ENCODE measurements around the gene ADCY10. TPM values are rescaled to one million over a fixed set of nuclear protein-coding genes. Genes with fewer than 3 reads are reported as not detected.

Gene ADCY10
- total and polyA plus RNA-seq, 2 donors (not counting 3 experiments of a cell fraction or from before 2014, with no cell fraction given): not detected

- FAIRE-seq: no peak
- no peaks in the 10 kb centered on the region for H3K9me1 ChIP-seq (replicated peaks; ENCODE audit: control insufficient read depth, extremely low read depth, insufficient read depth, low read length)
- no peaks in the 10 kb centered on the region for H3K79me2 ChIP-seq (ENCODE audit: control insufficient read depth, insufficient read depth, low read length)
- CTCF ChIA-PET: no interaction called here
- no TSS peak for BruUV-seq (replicated peaks)
- no peaks in the 10 kb centered on the region for H3K9me3 ChIP-seq (replicated peaks; ENCODE audit: control insufficient read depth, insufficient read depth, low read length)
- no peaks in the 10 kb centered on the region for H3K4me1 ChIP-seq (ENCODE audit: control insufficient read depth, extremely low read depth, insufficient read depth, low read length)
- H3K9ac ChIP-seq (replicated peaks; ENCODE audit: extremely low read depth, insufficient read depth, low read length): no peak overlapping the region
- POLR2A ChIA-PET: no interaction called here
- no peak for DNase-seq (ENCODE audit: low read depth, low spot score)
- H4K20me1 ChIP-seq (replicated peaks; ENCODE audit: control insufficient read depth, extremely low read depth, insufficient read depth, low read length): no peaks in the 10 kb centered on the region
- intact Hi-C loops (cut with micrococcal nuclease) (no loop called here), dilution Hi-C loops (cut with MboI; ENCODE audit: extremely low pct_ligation_motif_present, low sequenced_read_pairs) (no loop called here)
- no peak overlapping the region for H3K27ac ChIP-seq (ENCODE audit: insufficient read depth, low read depth, low read length)
- no peak overlapping the region for H3K4me3 ChIP-seq (replicated peaks in 1 of 3; ENCODE audit: insufficient read depth in 1 of 3, low read depth in 1 of 3, low read length in 3 of 3)
- peaks cover 0 to 3% of the 10 kb centered on the region in 2 experiments for H3K27me3 ChIP-seq (ENCODE audit: control insufficient read depth in 2 of 2, insufficient read depth in 2 of 2, low read length in 2 of 2)
- H3K36me3 ChIP-seq (ENCODE audit: control insufficient read depth in 2 of 2, extremely low read depth in 1 of 2, insufficient read depth in 2 of 2, low read length in 2 of 2): no peaks in the 10 kb centered on the region
- no peak overlapping the region for H2AFZ ChIP-seq (ENCODE audit: low read depth, low read length)
- no peak overlapping the region for H3K4me2 ChIP-seq (ENCODE audit: insufficient read depth, low read length)
- TF ChIP-seq JUN (IDR thresholded peaks at IDR 0.05; ENCODE audit: borderline replicate concordance, insufficient read depth, insufficient read length, low read depth) (no peak), FOS (IDR thresholded peaks at IDR 0.05; ENCODE audit: borderline replicate concordance, insufficient read depth, low read length) (no peak), CTCF (IDR thresholded peaks at IDR 0.05; ENCODE audit: extremely low read depth in 1 of 2, insufficient read depth in 1 of 2, low read depth in 1 of 2, low read length in 2 of 2) (no peak), MAX (IDR thresholded peaks at IDR 0.05; ENCODE audit: insufficient read depth, insufficient read length) (no peak), MYC (IDR thresholded peaks at IDR 0.05; ENCODE audit: low read depth, low read length) (no peak), POLR2A (IDR thresholded peaks at IDR 0.05; ENCODE audit: low read depth, low read length) (no peak), EZH2 (IDR thresholded peaks at IDR 0.05; ENCODE audit: borderline replicate concordance, low read depth, low read length, severe bottlenecking) (no peak), POLR2AphosphoS5 (IDR thresholded peaks at IDR 0.05; ENCODE audit: insufficient read depth, low read depth, low read length) (no peak), GATA2 (IDR thresholded peaks at IDR 0.05; ENCODE audit: insufficient read depth, insufficient read length, low read depth, low read length) (no peak)
Observed at GRCh38 chr1:167849666-167850065, 64.3 kb downstream of the ADCY10 start.
